GM12874 (cell line): ENCODE measurements around the gene CPEB1.

ENCODE experiments used
- CTCF ChIP-seq: IDR thresholded peaks from 2 replicates; pipeline ENCODE4 v1.5.1; 2011; ENCODE audit warnings: low read depth, mild to moderate bottlenecking, control low read depth, low read length, moderate library complexity; ENCODE audit not compliant: insufficient read depth

Gene CPEB1

GRCh38 chr15:82551646-82552247 lies 95.4 kb downstream of the CPEB1 start:
- TF ChIP-seq CTCF, result no peak

- TF ChIP-seq CTCF, result no peak
Measured at GRCh38 chr15:82549199-82549665, 97.9 kb downstream of the CPEB1 start.

- no peak for TF ChIP-seq CTCF
Measured at GRCh38 chr15:82548700-82549099, 98.5 kb downstream of the CPEB1 start.

- no peak for TF ChIP-seq CTCF
Measured at GRCh38 chr15:82545478-82545877, 101.7 kb downstream of the CPEB1 start.

- no peak for TF ChIP-seq CTCF
Measured at GRCh38 chr15:82545002-82545401, 102.2 kb downstream of the CPEB1 start.

- TF ChIP-seq CTCF, result no peak
Measured at GRCh38 chr15:82544431-82544830, 102.7 kb downstream of the CPEB1 start.

- no peak for TF ChIP-seq CTCF
Measured at GRCh38 chr15:82543160-82543559, 104.0 kb downstream of the CPEB1 start.
